K562 (cell line): ENCODE results near the gene PBXIP1. TPM values are rescaled to one million over a fixed set of nuclear protein-coding genes. Genes with fewer than 3 reads are reported as not detected.

Experiments used
- BCL6 ChIP-seq: fragments of 250-450 bp; sonication (Bioruptor Pico); IDR thresholded peaks from 2 replicates; pipeline ENCODE4 v1.4.0; 2020
- BHLHE40 ChIP-seq: IDR thresholded peaks from 2 replicates; pipeline ENCODE4 v1.6.1; 2011; ENCODE audit warnings: low read length, improper control_type of control experiment
- CEBPB ChIP-seq: fragments of 450-650 bp; IDR thresholded peaks from 2 replicates; pipeline ENCODE4 v1.6.1; 2016; ENCODE audit warnings: missing genetic modification characterization, missing compliant biosample characterization
- COPS2 ChIP-seq: fragments of 450-650 bp; conservative IDR thresholded peaks from 2 replicates; pipeline ENCODE4 v1.6.1; 2016; ENCODE audit warnings: mild to moderate bottlenecking, moderate library complexity
- CREM ChIP-seq: IDR thresholded peaks from 2 replicates; pipeline ENCODE4 v1.6.1; 2014; ENCODE audit warnings: antibody characterized with exemption, low read depth
- ESRRA ChIP-seq: fragments of 450-650 bp; IDR thresholded peaks from 2 replicates; pipeline ENCODE4 v1.6.1; 2014; ENCODE audit warnings: low read depth, mild to moderate bottlenecking, moderate library complexity, borderline replicate concordance
- GABPB1 ChIP-seq: sonication (generic); formaldehyde crosslinking; IDR thresholded peaks from 2 replicates; pipeline ENCODE4 v1.8.0; 2022; ENCODE audit warnings: mild to moderate bottlenecking, missing genetic modification reagents
- HIVEP1 ChIP-seq: fragments of 250-450 bp; sonication (Bioruptor Pico); IDR thresholded peaks from 2 replicates; pipeline ENCODE4 v1.4.0; 2020; ENCODE audit warnings: mild to moderate bottlenecking
- KLF1 ChIP-seq: fragments of 450-650 bp; IDR thresholded peaks from 2 replicates; pipeline ENCODE4 v1.6.1; 2016; ENCODE audit warnings: missing genetic modification characterization, missing compliant biosample characterization
- MCM5 ChIP-seq: fragments of 450-650 bp; IDR thresholded peaks from 2 replicates; pipeline ENCODE4 v1.6.1; 2016; ENCODE audit warnings: low read depth
- NBN ChIP-seq: fragments of 450-650 bp; IDR thresholded peaks from 2 replicates; pipeline ENCODE4 v1.6.1; 2016; ENCODE audit warnings: low read depth, mild to moderate bottlenecking
- NFE2 ChIP-seq: IDR thresholded peaks from 2 replicates; pipeline ENCODE4 v1.6.1; 2014; ENCODE audit warnings: antibody characterized with exemption, low read depth
- RAD51 ChIP-seq: fragments of 450-650 bp; IDR thresholded peaks from 2 replicates; pipeline ENCODE4 v1.7.1; 2016; ENCODE audit warnings: low read depth, mild to moderate bottlenecking, borderline replicate concordance
- SAFB2 ChIP-seq: fragments of 200-400 bp; formaldehyde crosslinking; IDR thresholded peaks from 2 replicates; pipeline ENCODE4 v1.6.1; 2018; ENCODE audit warnings: borderline replicate concordance, low read length, low read depth, moderate library complexity; ENCODE audit not compliant: severe bottlenecking
- ZBTB7A ChIP-seq: IDR thresholded peaks from 2 replicates; pipeline ENCODE4 v1.6.1; 2011; ENCODE audit warnings: low read depth, mild to moderate bottlenecking, low read length, moderate library complexity, borderline replicate concordance; ENCODE audit not compliant: control insufficient read depth
- ZNF57 ChIP-seq: fragments of 450-650 bp; formaldehyde crosslinking; IDR thresholded peaks from 2 replicates; pipeline ENCODE4 v1.4.0; 2020; ENCODE audit warnings: mild to moderate bottlenecking, moderate library complexity
- ZNF695 ChIP-seq: fragments of 450-650 bp; formaldehyde crosslinking; IDR thresholded peaks from 2 replicates; pipeline ENCODE4 v1.4.0; 2020; ENCODE audit warnings: mild to moderate bottlenecking, moderate library complexity
- polyA plus RNA-seq, 8 experiments: library from polyadenylated mRNA; depleted of rRNA in 4 of 8; stranded (reverse) in 5 of 8; unstranded in 3 of 8; fragments of >200 nt; fragmentation: Nextera tagmentation in 2 of 8; fragmentation: Illumina TruSeq in 1 of 8; extraction: Ambion mirVana in 2 of 8; extraction: Trizol in 1 of 8; gene quantifications; 2 replicates each; pipeline versions ENCODE4 v1.2.1 to v1.2.3, GENCODE V29; 2011 to 2014; ENCODE audit warnings: inconsistent platforms in 1 of 8, missing spikeins in 1 of 8
- total RNA-seq, 7 experiments: library from RNA; depleted of rRNA in 6 of 7; stranded (reverse); fragments of >200 nt in 6 of 7; fragmentation: Illumina TruSeq in 2 of 7; extraction: Trizol in 2 of 7; gene quantifications; 2 replicates each; pipeline versions ENCODE4 v1.2.1 to v1.2.3, GENCODE V29; 2011 to 2021; ENCODE audit warnings: low replicate concordance in 1 of 7
- TF ChIP-seq, protein P1 (sequence below): fragments of 150-350 bp; conservative IDR thresholded peaks from 2 replicates; pipeline ENCODE4 v1.6.1; 2014; ENCODE audit warnings: low read length
- TF ChIP-seq, protein P2 (sequence below), 3 experiments: fragments of 200-800 bp in 1 of 3; fragments of 250-450 bp in 1 of 3; fragments of 450-650 bp in 1 of 3; sonication (Bioruptor Pico) in 1 of 3; sonication (Bioruptor generic) in 1 of 3; formaldehyde crosslinking in 1 of 3; IDR thresholded peaks; 2 replicates each; pipeline versions ENCODE4 v1.6.1 to v1.8.0; 2016 to 2022; ENCODE audit warnings: mild to moderate bottlenecking in 2 of 3, missing genetic modification characterization in 2 of 3, missing compliant biosample characterization in 1 of 3, moderate library complexity in 1 of 3
- TF ChIP-seq, protein P3 (sequence below), 3 experiments: fragments of 200-800 bp in 1 of 3; sonication (Bioruptor generic) in 1 of 3; sonication (generic) in 1 of 3; formaldehyde crosslinking in 1 of 3; IDR thresholded peaks; 2 replicates each; pipeline versions ENCODE4 v1.6.1 to v1.8.0; 2016 to 2022; ENCODE audit warnings: mild to moderate bottlenecking in 2 of 3, missing compliant biosample characterization in 2 of 3, missing genetic modification characterization in 2 of 3, missing genetic modification reagents in 1 of 3
- TF ChIP-seq, protein P4 (sequence below), 2 experiments: fragments of 450-650 bp in 1 of 2; sonication (generic) in 1 of 2; formaldehyde crosslinking; conservative IDR thresholded peaks; 2 replicates each; pipeline versions ENCODE4 v1.4.0 to v1.8.1; 2020 to 2022; ENCODE audit warnings: mild to moderate bottlenecking in 1 of 2, missing genetic modification reagents in 1 of 2

Gene PBXIP1
- total and polyA plus RNA-seq, 9 of the 15 experiments (the other 6 are each of a cell fraction or from before 2014, with no cell fraction given) = 0.13 to 8.3 (median 5.8) TPM

DNA sequence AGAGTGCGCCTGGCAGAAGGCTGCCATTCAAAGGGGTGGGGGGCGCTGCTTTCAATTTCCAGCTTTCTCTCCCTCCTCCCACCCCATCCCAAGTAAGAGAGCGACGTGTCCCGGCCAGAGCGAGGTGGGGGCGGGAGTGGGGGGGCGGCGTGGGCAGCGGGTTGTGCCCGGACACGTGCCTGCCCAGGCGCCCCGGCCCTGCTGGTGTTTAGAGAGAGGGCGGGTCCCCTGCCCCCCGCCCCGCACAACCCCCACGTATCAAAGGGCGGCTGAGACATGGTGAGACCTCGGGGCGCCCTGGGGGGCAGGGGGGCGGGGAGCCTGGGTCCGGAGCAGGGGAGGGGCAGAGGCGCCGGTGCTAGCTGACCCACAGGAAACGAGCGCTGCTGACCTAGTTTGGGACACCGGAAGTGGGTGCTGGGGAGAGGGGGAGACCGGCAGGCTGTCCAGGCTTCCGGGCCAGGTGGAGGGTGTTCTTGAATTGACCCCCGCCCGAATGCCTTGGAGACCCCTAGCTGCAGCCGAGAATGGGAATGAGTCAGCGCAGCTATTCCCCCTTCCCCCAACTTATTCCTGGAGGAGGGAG lies 48.0 kb upstream of the PBXIP1 start (continued):
- TF ChIP-seq, protein P1, sequence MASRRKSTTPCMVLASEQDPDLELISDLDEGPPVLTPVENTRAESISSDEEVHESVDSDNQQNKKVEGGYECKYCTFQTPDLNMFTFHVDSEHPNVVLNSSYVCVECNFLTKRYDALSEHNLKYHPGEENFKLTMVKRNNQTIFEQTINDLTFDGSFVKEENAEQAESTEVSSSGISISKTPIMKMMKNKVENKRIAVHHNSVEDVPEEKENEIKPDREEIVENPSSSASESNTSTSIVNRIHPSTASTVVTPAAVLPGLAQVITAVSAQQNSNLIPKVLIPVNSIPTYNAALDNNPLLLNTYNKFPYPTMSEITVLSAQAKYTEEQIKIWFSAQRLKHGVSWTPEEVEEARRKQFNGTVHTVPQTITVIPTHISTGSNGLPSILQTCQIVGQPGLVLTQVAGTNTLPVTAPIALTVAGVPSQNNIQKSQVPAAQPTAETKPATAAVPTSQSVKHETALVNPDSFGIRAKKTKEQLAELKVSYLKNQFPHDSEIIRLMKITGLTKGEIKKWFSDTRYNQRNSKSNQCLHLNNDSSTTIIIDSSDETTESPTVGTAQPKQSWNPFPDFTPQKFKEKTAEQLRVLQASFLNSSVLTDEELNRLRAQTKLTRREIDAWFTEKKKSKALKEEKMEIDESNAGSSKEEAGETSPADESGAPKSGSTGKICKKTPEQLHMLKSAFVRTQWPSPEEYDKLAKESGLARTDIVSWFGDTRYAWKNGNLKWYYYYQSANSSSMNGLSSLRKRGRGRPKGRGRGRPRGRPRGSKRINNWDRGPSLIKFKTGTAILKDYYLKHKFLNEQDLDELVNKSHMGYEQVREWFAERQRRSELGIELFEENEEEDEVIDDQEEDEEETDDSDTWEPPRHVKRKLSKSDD = no peak
- TF ChIP-seq, protein P2, sequence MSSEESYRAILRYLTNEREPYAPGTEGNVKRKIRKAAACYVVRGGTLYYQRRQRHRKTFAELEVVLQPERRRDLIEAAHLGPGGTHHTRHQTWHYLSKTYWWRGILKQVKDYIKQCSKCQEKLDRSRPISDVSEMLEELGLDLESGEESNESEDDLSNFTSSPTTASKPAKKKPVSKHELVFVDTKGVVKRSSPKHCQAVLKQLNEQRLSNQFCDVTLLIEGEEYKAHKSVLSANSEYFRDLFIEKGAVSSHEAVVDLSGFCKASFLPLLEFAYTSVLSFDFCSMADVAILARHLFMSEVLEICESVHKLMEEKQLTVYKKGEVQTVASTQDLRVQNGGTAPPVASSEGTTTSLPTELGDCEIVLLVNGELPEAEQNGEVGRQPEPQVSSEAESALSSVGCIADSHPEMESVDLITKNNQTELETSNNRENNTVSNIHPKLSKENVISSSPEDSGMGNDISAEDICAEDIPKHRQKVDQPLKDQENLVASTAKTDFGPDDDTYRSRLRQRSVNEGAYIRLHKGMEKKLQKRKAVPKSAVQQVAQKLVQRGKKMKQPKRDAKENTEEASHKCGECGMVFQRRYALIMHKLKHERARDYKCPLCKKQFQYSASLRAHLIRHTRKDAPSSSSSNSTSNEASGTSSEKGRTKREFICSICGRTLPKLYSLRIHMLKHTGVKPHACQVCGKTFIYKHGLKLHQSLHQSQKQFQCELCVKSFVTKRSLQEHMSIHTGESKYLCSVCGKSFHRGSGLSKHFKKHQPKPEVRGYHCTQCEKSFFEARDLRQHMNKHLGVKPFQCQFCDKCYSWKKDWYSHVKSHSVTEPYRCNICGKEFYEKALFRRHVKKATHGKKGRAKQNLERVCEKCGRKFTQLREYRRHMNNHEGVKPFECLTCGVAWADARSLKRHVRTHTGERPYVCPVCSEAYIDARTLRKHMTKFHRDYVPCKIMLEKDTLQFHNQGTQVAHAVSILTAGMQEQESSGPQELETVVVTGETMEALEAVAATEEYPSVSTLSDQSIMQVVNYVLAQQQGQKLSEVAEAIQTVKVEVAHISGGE (CRISPR knock-in tag; IDR thresholded peaks at IDR 0.05) = 0 out of 6 replicates have a peak, but pooled peaks of 1 of the 3 experiments have one; percentile 43
- TF ChIP-seq COPS2 (no peak), NBN (no peak), CREM (peak; percentile 26; the same call in 1 of the 2 replicates), SAFB2 (no peak), BCL6 (no peak), CEBPB (tag) (no peak), ZNF695 (CRISPR knock-in tag) (no peak), BHLHE40 (peak; percentile 51), KLF1 (tag) (no peak), GABPB1 (CRISPR knock-in tag) (peak; percentile 74), ESRRA (no peak), HIVEP1 (no peak), NFE2 (peak; percentile 60), ZBTB7A (peak; percentile 87; the same call in 1 of the 2 replicates), RAD51 (no peak), ZNF57 (no peak), MCM5 (no peak)
- TF ChIP-seq, protein P3, sequence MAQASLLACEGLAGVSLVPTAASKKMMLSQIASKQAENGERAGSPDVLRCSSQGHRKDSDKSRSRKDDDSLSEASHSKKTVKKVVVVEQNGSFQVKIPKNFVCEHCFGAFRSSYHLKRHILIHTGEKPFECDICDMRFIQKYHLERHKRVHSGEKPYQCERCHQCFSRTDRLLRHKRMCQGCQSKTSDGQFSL (CRISPR knock-in tag; IDR thresholded peaks at IDR 0.05) = peak; percentile 73
- TF ChIP-seq, protein P3 (tag; IDR thresholded peaks at IDR 0.05) = peak in 1 of 2 experiments; percentile 80; a peak in 2 of 4 replicates
- TF ChIP-seq, protein P4, sequence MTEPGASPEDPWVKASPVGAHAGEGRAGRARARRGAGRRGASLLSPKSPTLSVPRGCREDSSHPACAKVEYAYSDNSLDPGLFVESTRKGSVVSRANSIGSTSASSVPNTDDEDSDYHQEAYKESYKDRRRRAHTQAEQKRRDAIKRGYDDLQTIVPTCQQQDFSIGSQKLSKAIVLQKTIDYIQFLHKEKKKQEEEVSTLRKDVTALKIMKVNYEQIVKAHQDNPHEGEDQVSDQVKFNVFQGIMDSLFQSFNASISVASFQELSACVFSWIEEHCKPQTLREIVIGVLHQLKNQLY (CRISPR knock-in tag; conservative IDR thresholded peaks at IDR 0.05) = no peak
